SKM-1 treated with dmso at 0.1 percent for 144 hours (cell line): Measurements from ENCODE around the gene ANLN.
"Not testable (repeated sequence)": the region's sequence is repeated elsewhere in the genome, so short reads cannot be mapped to it uniquely, and the experiment has no call there.

Experiments used
- DNase-seq: peaks from one replicate; lab custom pipeline; 2025; ENCODE audit not compliant: unreplicated experiment; lab: John Stamatoyannopoulos, UW

Gene ANLN

GRCh38 chr7:36379831-36380504 lies 9.7 kb upstream of the ANLN start:
- no peak for DNase-seq

DNA sequence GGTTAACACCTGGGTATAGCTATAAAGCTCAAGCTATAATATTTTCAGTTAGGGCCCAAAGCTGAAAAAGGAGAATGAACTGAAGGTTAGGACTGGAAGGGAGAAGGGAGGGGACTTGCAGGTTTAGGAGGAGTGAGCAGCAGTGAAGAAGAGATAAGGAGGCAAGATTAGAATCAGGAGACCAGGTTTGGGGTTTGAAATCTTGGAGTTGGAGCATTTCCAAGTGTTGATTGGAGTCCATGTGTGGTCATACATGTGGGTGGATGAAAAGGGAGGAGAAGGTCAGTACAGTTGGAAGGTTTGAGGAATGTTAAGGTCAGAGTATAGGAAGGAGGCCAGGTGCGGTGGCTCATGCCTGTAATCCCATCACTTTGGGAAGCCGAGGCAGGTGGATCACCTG lies 8.6 kb upstream of the ANLN start:
- DNase-seq: no peak

DNA sequence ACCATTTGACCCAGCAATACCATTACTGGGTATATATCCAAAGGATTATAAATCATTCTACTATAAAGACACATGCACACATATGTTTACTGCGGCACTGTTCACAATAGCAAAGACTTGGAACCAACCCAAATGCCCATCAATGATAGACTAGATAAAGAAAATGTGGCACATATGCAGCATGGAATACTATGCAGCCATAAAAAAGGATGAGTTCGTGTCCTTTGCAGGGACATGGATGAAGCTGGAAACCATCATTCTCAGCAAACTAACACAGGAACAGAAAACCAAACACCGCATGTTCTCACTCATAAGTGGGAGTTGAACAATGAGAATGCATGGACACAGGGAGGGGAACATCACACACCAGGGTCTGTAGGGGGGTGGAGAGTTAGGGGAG lies 6.4 kb upstream of the ANLN start:
- not testable (repeated sequence) for DNase-seq

DNA sequence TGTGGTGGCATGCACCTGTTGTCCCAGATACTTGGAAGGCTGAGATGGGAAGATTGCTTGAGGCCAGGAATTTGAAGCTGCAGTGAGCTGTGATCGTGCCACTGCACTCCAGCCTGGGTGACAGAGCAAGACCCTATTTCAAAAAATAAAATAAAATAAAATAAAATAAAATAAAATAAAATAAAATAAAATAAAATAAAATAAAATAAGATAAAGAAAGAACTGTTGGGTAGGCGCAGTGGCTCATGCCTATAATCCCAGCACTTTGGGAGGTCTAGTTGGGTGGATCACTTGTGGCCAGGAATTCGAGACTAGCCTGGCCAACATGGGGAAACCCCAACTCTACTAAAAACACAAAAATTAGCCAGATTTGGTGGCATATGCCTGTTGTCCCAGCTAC lies 4.0 kb upstream of the ANLN start:
- DNase-seq: not testable (repeated sequence)

GRCh38 chr7:36387435-36388231 lies 2.0 kb upstream of the ANLN start:
- DNase-seq: no peak

DNA sequence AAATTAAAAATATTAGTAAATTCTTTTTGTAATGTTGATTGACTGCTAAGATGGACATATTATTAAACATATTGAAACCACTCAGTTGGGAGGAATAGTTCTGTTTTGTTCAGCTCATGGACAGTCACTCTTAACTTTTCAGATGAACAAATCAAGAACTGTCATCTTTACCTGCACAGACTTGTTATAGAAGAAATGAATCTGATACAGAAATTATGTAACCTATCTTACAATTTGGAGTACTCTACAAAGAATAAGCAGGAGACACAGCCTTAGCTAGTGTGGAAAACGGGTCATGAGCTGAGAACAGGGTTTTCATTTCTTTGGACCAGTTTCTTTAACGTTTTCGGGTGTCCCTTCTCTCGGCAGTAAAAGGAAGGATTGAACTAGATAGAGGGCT lies 1.2 kb upstream of the ANLN start:
- DNase-seq: no peak

DNA sequence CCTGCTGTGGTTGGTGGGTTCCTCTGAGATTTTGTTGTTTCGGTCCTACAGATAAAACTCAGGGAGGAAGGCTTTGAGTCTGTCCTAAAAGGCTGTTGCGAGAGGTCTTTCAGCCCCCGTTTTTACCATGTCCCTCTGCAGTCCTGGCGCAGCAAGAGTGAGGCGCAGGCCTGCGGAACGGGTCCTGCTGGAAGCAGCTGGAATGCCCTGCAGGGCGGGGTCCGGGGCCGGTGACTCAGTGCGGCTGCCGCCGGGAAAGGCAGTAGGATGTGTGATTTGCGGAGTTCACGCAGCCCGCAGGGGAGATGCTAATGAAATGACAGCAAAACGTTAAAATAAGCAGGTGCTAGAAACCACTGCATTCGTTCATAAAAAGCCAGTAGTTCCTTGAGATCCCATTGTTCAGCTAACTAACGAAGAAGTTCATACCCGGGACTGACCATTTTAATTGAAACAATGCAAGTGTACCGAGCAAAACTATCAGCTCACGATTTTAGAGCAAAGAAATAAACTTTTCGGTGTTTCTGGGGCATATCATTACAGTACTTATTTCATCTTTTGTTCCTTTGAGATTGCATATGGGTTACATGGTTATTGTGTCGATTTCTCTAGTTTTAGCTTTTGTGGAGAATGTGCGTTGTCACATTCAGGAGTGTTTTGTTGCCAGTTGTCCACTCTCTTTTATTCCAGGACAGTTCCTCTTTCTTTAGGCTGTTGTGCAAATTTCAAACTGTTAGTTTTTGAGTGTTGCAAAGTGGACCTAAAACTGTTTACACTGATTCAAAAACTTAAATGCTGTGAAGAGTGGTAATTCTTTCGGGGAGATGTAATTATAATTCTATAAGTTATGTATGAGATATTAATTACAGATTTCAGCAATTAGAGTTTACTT lies 783 bp downstream of the ANLN start:
- peak; percentile 52 for DNase-seq

DNA sequence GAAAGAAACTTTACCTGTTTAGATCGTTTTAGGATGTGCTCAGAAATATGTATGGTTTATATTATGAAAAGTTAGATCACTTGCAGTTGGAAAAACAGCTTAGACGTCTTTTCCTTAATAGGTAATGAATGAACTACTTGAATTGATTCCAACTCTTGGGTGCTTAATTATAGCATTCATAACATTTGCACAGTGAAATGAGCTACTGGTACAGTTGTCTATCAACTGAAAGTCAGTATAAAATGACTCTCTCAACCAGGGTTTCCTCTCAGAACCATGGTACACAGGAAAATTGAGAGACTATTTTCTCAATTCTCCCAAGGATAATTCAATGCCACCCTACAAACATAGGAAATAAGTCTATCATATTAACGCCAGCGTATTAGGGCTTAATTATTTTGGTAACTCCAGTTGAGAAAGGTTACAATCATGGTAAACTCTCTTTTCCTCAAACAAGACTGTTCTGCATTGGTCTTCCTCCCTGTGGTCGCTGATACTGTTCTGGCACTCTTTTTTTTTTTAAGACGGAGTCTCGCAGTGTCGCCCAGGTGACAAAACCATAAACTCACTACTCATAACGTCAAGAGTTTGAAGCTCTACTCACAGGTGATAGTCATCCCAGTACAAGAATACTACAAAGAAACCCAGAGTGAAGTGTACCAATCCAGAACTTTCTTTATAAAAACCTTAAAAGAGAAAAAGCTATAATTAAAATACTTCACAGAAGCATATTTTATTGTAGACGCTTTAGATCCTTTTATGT lies 2.0 kb downstream of the ANLN start:
- DNase-seq: no peak

- no peak for DNase-seq
These were observed 4.2 kb downstream of the ANLN start for GRCh38 chr7:36393826-36394225.

- DNase-seq: no peak
These were observed 5.7 kb downstream of the ANLN start for GRCh38 chr7:36395171-36395894.

- DNase-seq: no peak
These were observed 6.5 kb downstream of the ANLN start for GRCh38 chr7:36396150-36396549.

DNA sequence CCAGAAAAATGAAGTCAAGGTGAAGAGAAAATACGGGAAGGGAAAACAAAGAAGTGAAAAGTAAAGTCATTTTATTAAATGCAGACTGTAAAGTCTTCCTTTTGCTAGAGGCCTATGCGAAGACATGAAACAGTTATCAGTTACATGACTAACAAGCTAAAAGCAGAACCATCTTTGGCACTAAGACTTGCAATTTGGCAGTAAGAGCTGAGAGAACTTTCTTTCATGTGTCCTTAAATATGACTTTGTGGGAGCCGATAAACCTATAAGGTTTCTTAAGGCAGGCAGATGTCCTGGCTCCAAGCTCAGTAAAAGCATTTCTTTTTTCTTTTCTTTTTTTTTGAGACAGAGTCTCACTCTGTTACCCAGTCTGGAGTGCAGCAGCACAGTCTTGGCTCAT lies 10.4 kb downstream of the ANLN start:
- DNase-seq: no peak

DNA sequence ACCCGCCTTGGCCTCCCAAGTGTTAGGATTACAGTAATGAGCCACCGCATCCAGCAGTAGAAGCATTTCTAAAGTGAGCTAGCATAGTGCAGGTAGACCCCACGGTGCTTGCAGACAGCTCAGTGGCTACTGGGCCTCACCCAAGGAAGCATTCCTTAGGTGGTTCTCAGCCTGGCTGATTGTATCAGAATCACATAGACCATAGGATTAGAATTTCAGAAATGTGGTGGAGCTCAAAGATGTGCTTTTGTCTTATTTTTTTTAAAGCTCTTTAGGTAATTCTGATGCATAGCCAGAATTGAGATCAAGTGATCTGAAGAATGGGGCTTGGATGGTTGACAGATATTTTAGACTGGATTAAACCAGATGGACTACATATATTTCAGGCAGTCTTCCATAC lies 10.9 kb downstream of the ANLN start:
- no peak for DNase-seq

DNA sequence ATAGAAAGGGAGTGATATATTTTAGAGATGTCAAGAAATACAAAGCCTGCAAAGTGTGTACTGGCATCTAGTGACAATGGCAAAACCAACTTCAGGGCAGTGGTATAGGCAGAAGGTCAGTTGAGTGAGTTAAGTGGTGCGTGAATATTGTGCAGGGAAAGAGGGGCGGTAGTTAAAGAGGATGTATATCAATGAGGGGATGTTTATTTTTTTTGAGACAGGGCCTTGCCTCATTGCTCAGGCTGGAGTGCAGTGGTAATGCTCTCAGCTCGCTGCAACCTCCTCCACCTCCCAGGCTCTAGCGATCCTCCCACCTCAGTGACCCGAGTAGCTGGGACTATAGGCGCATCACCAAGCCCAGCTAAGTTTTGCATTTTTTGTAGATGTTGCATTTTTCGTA lies 13.8 kb downstream of the ANLN start:
- DNase-seq: no peak

DNA sequence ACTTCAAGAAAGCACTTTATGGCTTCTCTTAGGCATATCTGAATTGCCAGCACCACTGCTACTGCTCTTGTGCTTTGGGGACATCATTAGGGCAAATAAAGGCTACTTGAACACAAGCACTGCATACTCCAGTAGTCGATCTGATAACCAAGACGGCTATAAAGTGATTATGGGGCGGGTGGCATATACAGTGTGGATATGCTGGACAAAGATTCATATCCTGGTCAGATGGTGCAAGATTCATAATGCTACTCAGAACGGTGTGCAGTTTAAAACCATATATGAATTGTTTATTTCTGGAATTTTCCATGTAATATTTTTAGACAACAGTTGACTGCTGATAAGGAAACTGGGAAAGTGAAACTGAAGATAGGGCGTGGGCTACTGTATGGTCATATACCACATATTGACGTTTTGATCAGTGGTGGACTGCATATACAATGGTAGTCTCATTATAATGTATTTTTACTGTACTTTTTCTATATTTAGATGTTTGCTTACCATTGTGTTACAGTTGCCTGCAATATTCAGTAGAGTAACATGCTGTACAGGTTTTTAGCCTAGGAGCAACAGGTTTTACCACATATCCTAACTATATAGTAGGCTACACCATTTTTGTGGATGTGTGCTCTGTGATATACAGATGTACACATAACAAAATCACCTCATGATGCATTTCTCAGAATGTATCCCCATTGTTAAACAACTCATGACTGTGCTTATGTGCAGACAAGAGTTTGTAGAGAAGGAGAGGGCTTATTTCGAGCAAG lies 15.2 kb downstream of the ANLN start:
- DNase-seq: no peak

DNA sequence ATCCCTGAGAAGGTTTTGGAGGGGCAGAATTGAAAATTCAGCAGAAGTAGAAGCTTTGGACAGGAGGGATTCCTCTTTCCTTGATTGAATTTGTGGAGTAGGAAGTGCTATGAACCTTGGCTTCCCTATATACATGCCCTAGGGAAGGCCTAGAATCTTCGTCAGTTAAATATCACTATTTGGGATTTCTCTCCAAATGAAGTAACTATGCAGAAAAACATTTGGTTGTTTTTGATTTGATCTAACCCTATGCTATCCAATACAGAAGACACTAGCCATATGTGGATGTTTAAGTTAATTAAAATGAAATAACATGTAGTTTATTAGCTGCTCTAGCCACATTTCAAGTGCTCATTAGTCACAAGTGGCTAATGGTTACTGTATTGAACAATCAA lies 15.7 kb downstream of the ANLN start:
- DNase-seq: no peak

GRCh38 chr7:36406156-36406555 lies 16.5 kb downstream of the ANLN start:
- no peak for DNase-seq

DNA sequence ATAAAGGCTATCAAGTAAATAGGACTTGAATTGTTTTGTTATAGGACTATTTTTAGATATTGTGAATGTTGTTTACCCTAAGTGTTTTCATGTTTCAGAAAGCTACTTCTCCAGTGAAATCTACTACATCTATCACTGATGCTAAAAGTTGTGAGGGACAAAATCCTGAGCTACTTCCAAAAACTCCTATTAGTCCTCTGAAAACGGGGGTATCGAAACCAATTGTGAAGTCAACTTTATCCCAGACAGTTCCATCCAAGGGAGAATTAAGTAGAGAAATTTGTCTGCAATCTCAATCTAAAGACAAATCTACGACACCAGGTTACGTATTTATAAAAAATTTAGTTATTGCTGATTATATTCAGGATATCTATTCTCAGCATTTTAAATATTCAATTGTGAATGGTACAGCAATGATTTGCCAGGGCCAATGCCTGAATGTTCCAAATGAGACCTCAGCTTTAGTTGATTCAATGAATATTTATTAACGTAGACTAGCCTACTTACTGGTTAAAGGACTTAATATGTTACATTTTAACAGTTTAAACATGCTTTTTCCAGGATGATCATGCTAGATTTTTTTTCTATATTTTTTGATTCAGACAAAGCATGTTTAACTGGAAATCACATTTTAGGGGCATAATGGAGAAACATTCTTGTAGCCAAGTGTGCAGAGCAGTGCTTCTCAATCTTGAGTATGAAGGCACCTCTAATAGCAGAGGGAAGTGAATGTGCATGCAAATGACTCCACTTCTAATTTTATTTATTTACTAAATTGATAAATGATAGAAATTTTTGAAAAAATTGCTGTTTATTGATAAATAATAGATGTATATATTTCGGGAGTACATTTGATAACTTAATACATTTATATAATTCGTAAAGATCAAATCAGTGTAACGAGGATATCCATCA lies 18.2 kb downstream of the ANLN start:
- no peak for DNase-seq

DNA sequence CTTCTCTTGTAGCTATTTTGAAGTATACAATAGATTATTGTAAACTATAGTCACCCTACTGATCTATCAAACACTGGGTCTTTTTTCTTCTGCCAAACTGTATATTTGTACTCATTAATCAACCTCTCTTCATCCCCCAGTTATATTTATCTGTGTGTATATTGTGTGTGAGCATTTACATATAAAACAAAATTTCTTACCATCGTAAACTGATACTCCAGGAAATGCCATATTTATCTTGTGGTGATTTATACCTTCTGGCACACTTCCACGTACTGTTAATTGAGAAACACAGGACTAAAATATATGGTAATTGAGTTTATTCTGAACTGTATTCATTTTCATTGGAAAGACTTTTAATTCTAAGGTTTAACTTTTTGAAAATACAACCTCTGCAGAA lies 18.9 kb downstream of the ANLN start:
- DNase-seq: no peak
